ENCODE measurements around the gene C22orf42. TPM values are rescaled to one million over a fixed set of nuclear protein-coding genes. Genes with fewer than 3 reads are reported as not detected.
"Not testable (repeated sequence)": the region's sequence is repeated elsewhere in the genome, so short reads cannot be mapped to it uniquely, and the experiment has no call there.

The C22orf42 gene
- total RNA-seq, 1 experiment from 2014 or later, result not detected

GRCh38 chr22:32175115-32175514, 16.0 kb upstream of the C22orf42 start:
- Mint-ChIP-seq H3K4me3 (ENCODE audit: unreplicated experiment) (no peak overlapping the region), H3K9me3 (ENCODE audit: unreplicated experiment) (no peaks in the 10 kb centered on the region), H3K27me3 (ENCODE audit: insufficient read depth, unreplicated experiment) (peaks cover 16% of the 10 kb centered on the region), H3K4me1 (ENCODE audit: low read depth, unreplicated experiment) (no peaks in the 10 kb centered on the region), H3K27ac (ENCODE audit: unreplicated experiment) (no peak overlapping the region), H3K36me3 (ENCODE audit: insufficient read depth, unreplicated experiment) (peaks cover 4% of the 10 kb centered on the region)
- POLR2A ChIA-PET, result no interaction called here
- TF ChIP-seq, protein P1, sequence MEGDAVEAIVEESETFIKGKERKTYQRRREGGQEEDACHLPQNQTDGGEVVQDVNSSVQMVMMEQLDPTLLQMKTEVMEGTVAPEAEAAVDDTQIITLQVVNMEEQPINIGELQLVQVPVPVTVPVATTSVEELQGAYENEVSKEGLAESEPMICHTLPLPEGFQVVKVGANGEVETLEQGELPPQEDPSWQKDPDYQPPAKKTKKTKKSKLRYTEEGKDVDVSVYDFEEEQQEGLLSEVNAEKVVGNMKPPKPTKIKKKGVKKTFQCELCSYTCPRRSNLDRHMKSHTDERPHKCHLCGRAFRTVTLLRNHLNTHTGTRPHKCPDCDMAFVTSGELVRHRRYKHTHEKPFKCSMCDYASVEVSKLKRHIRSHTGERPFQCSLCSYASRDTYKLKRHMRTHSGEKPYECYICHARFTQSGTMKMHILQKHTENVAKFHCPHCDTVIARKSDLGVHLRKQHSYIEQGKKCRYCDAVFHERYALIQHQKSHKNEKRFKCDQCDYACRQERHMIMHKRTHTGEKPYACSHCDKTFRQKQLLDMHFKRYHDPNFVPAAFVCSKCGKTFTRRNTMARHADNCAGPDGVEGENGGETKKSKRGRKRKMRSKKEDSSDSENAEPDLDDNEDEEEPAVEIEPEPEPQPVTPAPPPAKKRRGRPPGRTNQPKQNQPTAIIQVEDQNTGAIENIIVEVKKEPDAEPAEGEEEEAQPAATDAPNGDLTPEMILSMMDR (IDR thresholded peaks at IDR 0.05; ENCODE audit: insufficient read depth in 1 of 2, low read depth in 1 of 2, low read length in 1 of 2, severe bottlenecking in 1 of 2, unreplicated experiment in 1 of 2), result no peak
- DNase-seq, result no peak
- Histone ChIP-seq H3K4me3 (ENCODE audit: low read depth, low read length) (no peak overlapping the region), H3K27me3 (replicated peaks; ENCODE audit: control insufficient read depth, insufficient read depth, low read length) (no peaks in the 10 kb centered on the region; the same call in 1 of the 2 replicates), H3K9me3 (no peaks in the 10 kb centered on the region), H3K4me1 (no peaks in the 10 kb centered on the region), H3K36me3 (ENCODE audit: control insufficient read depth, insufficient read depth, low read length) (no peaks in the 10 kb centered on the region)
- no TSS peak for BruUV-seq (replicated peaks)
- intact Hi-C loops (cut with micrococcal nuclease; ENCODE audit: unreplicated experiment), result no loop called here
- CTCF ChIA-PET, result no interaction called here

- Histone ChIP-seq H3K36me3 (ENCODE audit: control insufficient read depth, insufficient read depth, low read length) (no peaks in the 10 kb centered on the region), H3K9me3 (no peaks in the 10 kb centered on the region), H3K27me3 (replicated peaks; ENCODE audit: control insufficient read depth, insufficient read depth, low read length) (no peaks in the 10 kb centered on the region), H3K4me3 (ENCODE audit: low read depth, low read length) (no peak overlapping the region), H3K4me1 (no peaks in the 10 kb centered on the region)
- no peak overlapping the region for H3K4me3 Mint-ChIP-seq (ENCODE audit: unreplicated experiment)
- no TSS peak for BruUV-seq (replicated peaks)
- no peaks in the 10 kb centered on the region for H3K36me3 Mint-ChIP-seq (ENCODE audit: insufficient read depth, unreplicated experiment)
- peaks cover 3% of the 10 kb centered on the region for H3K27me3 Mint-ChIP-seq (ENCODE audit: insufficient read depth, unreplicated experiment)
- intact Hi-C loops (cut with micrococcal nuclease; ENCODE audit: unreplicated experiment), result no loop called here
- POLR2A ChIA-PET, result no interaction called here
- no peak overlapping the region for H3K27ac Mint-ChIP-seq (ENCODE audit: unreplicated experiment)
- H3K9me3 Mint-ChIP-seq (ENCODE audit: unreplicated experiment), result no peaks in the 10 kb centered on the region
- no peaks in the 10 kb centered on the region for H3K4me1 Mint-ChIP-seq (ENCODE audit: low read depth, unreplicated experiment)
- DNase-seq, result no peak
- CTCF ChIA-PET, result no interaction called here
- TF ChIP-seq, protein P1 (IDR thresholded peaks at IDR 0.05; ENCODE audit: insufficient read depth in 1 of 2, low read depth in 1 of 2, low read length in 1 of 2, severe bottlenecking in 1 of 2, unreplicated experiment in 1 of 2), result no peak
These were observed 6.6 kb upstream of the C22orf42 start for GRCh38 chr22:32165681-32166080.

DNA sequence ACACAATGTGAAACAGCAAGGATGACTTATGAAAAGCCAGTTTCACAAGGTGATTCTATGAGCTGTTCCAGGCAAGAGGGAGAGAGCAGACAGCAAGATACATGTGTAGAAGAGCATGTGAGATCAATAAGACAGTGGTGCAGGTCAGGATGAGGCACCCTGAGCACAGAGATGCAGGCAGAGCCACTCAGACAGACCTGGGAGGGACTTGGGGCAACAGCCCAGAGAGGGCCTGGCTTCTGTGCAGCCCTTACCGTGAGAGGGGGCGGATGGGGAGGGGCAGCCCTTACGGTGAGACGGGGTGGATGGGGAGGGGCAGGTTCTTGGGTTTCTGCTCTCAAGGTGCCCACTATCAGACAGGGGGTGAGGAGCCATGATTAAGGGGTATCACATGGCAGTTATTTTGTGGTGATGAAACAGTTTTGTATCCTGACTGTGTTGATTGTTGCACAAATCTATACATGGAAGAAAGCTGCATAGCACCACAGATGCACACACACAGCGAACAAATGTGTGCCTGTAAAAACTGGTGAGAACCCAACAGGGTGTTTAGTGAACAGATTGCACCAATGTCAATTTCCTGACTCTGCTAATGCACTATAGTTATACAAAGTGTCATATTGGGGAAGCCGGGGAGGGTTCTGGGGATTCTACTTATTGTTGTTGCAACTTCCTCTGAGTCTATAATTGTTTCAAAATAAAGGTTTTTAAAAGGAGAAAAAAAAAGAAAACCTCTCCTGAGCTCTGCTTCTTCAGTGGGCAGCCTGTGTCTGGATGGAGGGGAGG, 5.2 kb upstream of the C22orf42 start:
- intact Hi-C loops (cut with micrococcal nuclease; ENCODE audit: unreplicated experiment), result no loop called here
- no peaks in the 10 kb centered on the region for H3K4me1 ChIP-seq
- Mint-ChIP-seq H3K4me3 (ENCODE audit: unreplicated experiment) (no peak overlapping the region), H3K4me1 (ENCODE audit: low read depth, unreplicated experiment) (no peaks in the 10 kb centered on the region), H3K36me3 (ENCODE audit: insufficient read depth, unreplicated experiment) (no peaks in the 10 kb centered on the region), H3K9me3 (ENCODE audit: unreplicated experiment) (no peaks in the 10 kb centered on the region), H3K27ac (ENCODE audit: unreplicated experiment) (no peak overlapping the region), H3K27me3 (ENCODE audit: insufficient read depth, unreplicated experiment) (peaks cover 3% of the 10 kb centered on the region)
- no peaks in the 10 kb centered on the region for H3K36me3 ChIP-seq (ENCODE audit: control insufficient read depth, insufficient read depth, low read length)
- TF ChIP-seq, protein P1 (IDR thresholded peaks at IDR 0.05; ENCODE audit: insufficient read depth in 1 of 2, low read depth in 1 of 2, low read length in 1 of 2, severe bottlenecking in 1 of 2, unreplicated experiment in 1 of 2), result no peak
- CTCF ChIA-PET, result interaction anchor here (0.6 kb wide), 1 partner anchor 40 kb away, joined by 3 read pairs; the partner anchor contains the start of gene RFPL2
- no peaks in the 10 kb centered on the region for H3K27me3 ChIP-seq (replicated peaks; ENCODE audit: control insufficient read depth, insufficient read depth, low read length)
- POLR2A ChIA-PET, result no interaction called here
- no peak overlapping the region for H3K4me3 ChIP-seq (ENCODE audit: low read depth, low read length)
- no peak for DNase-seq
- no TSS peak for BruUV-seq (replicated peaks)
- no peaks in the 10 kb centered on the region for H3K9me3 ChIP-seq

DNA sequence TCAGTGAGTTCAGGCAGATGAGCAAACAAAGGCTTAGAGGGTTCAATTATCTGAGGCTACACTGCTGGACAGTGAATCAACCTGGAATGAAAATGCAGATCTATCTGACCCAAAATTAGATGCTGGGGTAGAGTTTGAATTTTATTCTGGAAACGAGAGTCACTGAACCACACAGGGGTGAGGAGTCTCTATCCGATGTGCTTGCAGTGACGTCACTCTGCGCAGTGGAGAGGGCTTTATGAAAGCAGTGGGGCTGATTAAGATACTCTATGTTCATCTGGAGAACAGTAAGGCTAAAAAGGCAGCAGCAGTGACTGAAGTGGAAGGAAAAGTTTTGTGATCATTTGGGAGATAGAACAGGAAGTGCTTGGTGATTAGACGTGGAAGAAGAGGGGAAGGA, 1.3 kb upstream of the C22orf42 start:
- CTCF ChIA-PET; H3K9me3 Mint-ChIP-seq (ENCODE audit: unreplicated experiment); intact Hi-C loops (cut with micrococcal nuclease; ENCODE audit: unreplicated experiment); H3K4me1 ChIP-seq; POLR2A ChIA-PET; H3K4me3 ChIP-seq (ENCODE audit: low read depth, low read length); H3K4me1 Mint-ChIP-seq (ENCODE audit: low read depth, unreplicated experiment); H3K27ac Mint-ChIP-seq (ENCODE audit: unreplicated experiment); H3K4me3 Mint-ChIP-seq (ENCODE audit: unreplicated experiment); H3K36me3 Mint-ChIP-seq (ENCODE audit: insufficient read depth, unreplicated experiment); BruUV-seq (replicated peaks); H3K27me3 ChIP-seq (replicated peaks; ENCODE audit: control insufficient read depth, insufficient read depth, low read length); H3K27me3 Mint-ChIP-seq (ENCODE audit: insufficient read depth, unreplicated experiment); DNase-seq; H3K36me3 ChIP-seq (ENCODE audit: control insufficient read depth, insufficient read depth, low read length); H3K9me3 ChIP-seq: not testable (repeated sequence)

- H3K36me3 ChIP-seq (ENCODE audit: control insufficient read depth, insufficient read depth, low read length); CTCF ChIA-PET; DNase-seq; H3K27ac Mint-ChIP-seq (ENCODE audit: unreplicated experiment); H3K27me3 ChIP-seq (replicated peaks; ENCODE audit: control insufficient read depth, insufficient read depth, low read length); POLR2A ChIA-PET; H3K4me3 ChIP-seq (ENCODE audit: low read depth, low read length); intact Hi-C loops (cut with micrococcal nuclease; ENCODE audit: unreplicated experiment); BruUV-seq (replicated peaks); H3K4me1 ChIP-seq; H3K9me3 ChIP-seq; H3K9me3 Mint-ChIP-seq (ENCODE audit: unreplicated experiment); H3K4me1 Mint-ChIP-seq (ENCODE audit: low read depth, unreplicated experiment); H3K36me3 Mint-ChIP-seq (ENCODE audit: insufficient read depth, unreplicated experiment); H3K4me3 Mint-ChIP-seq (ENCODE audit: unreplicated experiment): not testable (repeated sequence)
- peaks cover 10% of the 10 kb centered on the region for H3K27me3 Mint-ChIP-seq (ENCODE audit: insufficient read depth, unreplicated experiment)
These were observed 1.5 kb downstream of the C22orf42 start for GRCh38 chr22:32157632-32158031.

Data from Caco-2 (cell line).